22Rv1 (cell line): ENCODE measurements around the gene KCNQ2.

ENCODE experiments used
- CTCF ChIP-seq: fragments of 450-650 bp; IDR thresholded peaks from 2 replicates; pipeline ENCODE4 v1.5.1; 2017; ENCODE audit warnings: mild to moderate bottlenecking
- ZFX ChIP-seq: fragments of 450-650 bp; IDR thresholded peaks from 2 replicates; pipeline ENCODE4 v1.6.1; 2017; ENCODE audit warnings: antibody characterized with exemption, borderline replicate concordance

DNA sequence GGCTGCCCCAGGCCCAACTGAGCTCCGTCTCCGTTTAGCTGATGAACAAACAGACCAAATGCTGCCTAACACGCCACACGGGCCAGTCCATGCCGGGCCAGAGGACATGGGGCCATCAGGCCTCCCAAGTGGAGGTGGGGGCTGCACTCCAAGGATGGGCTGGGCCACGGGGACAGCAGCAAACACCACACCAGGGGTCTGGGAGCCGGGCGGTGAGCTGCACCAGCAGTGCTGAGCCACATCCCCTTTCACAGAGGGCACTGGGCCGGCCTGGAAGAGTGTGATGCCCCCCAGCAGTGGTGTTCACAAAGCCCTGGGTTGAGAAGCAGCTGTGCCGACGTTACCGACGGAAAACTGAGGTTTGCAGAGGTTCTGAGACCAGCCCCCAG lies 2.7 kb downstream of the KCNQ2 start:
- TF ChIP-seq CTCF (no peak), ZFX (no peak)
